Measurements from ENCODE around the gene GARNL3. TPM values are rescaled to one million over a fixed set of nuclear protein-coding genes. Genes with fewer than 3 reads are reported as not detected.

Gene GARNL3
- total and polyA plus RNA-seq, 8 donors, result 0.76 to 35.8 (median 7.5) TPM

DNA sequence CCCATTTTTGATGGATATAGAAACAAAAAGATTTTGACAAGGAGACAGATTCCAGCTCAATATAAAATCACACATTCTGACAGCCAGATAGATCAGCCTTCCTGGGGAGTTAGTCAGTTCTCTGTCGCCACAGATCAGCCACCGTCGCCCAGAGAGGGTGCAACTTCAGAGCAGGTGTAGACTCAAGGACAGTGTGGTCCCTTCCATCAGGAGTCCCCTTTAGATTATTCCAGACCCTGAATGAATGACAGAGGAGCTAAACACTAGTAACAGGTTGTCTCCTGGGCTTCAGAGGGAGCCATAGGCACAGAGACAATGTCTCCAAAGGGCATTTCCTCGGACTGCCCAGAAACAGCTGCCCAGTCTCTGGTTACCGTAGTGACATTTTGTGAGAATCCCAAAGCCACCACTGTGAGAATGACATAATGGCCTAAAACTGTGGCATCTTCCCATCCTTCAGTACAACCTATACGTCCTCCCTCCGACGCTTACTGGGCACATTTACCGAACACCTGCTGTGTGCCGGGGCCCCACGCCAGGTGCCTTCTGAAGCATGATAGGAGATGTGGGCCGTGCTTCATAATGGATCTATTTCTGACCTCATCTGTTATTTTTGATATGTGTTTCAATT is 85.0 kb downstream of the GARNL3 start:
- no peaks in the 10 kb centered on the region for H3K4me1 ChIP-seq
- peaks cover 0 to 15% (median 13%) of the 10 kb centered on the region in 4 donors for H3K36me3 ChIP-seq
- no peak for TF ChIP-seq EP300 (IDR thresholded peaks at IDR 0.05)
- TF ChIP-seq, protein P1, sequence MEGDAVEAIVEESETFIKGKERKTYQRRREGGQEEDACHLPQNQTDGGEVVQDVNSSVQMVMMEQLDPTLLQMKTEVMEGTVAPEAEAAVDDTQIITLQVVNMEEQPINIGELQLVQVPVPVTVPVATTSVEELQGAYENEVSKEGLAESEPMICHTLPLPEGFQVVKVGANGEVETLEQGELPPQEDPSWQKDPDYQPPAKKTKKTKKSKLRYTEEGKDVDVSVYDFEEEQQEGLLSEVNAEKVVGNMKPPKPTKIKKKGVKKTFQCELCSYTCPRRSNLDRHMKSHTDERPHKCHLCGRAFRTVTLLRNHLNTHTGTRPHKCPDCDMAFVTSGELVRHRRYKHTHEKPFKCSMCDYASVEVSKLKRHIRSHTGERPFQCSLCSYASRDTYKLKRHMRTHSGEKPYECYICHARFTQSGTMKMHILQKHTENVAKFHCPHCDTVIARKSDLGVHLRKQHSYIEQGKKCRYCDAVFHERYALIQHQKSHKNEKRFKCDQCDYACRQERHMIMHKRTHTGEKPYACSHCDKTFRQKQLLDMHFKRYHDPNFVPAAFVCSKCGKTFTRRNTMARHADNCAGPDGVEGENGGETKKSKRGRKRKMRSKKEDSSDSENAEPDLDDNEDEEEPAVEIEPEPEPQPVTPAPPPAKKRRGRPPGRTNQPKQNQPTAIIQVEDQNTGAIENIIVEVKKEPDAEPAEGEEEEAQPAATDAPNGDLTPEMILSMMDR (IDR thresholded peaks at IDR 0.05), result no peak
- no peak for TF ChIP-seq POLR2AphosphoS5 (IDR thresholded peaks at IDR 0.05)
- no peak for TF ChIP-seq POLR2A (IDR thresholded peaks at IDR 0.05)
- H3K27me3 ChIP-seq, result no peaks in the 10 kb centered on the region
- H3K9me3 ChIP-seq, result no peaks in the 10 kb centered on the region
- DNase-seq, result peak in 1 of 2 donors; percentile 10
- H3K4me3 ChIP-seq, result no peak overlapping the region
- no peak overlapping the region for H3K27ac ChIP-seq
- 88 to 94% (median 93%) methylated on average over 11 to 12 of the region's 12 CpGs for WGBS, 5 donors
- intact Hi-C loops (cut with DNase I; ENCODE audit: low total_unique reads), result no loop called here

DNA sequence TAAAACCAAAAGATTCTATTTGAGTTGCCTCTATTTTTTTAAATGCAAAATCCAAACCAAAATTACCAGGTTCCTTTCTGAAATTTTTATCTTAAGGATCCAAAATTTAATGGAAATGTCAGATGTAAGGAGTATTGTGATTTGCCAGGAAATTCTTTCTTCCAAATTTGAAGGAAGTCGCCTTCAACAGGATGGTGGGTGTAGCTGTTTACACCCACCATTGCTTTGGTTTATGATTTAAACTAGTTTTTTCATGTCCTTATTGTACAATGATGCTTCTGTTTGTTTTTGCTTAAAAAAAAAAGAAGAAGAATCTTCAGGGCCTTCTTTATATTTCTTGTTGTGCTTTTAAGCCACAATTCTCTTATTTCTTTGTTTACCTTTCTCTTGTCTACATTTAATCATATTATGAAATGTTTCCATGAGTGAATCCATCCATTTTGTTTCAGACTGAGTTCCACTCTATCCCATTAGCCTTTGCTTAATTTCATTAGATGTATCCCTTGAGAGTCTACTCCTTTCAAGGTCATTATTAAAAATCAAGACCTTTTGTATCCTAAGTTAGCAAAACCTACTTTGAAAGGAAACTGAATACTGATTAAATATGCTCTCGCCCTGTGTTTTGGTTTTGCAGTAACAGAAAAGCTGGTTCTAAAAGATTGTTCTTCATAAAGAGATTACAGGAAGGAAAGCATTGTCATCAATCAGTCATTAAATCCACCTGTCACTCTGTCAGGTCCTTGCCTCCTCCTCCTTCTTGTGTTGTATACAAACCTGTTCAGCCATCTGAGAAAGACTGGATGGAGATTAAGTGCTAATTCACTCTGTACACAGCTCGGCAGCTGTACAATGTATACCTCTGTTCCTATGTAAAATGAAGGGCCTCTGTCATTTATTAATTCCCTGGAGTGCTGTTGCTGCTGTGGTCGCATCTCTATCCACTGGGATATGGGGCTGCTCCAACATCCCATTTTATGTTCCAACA is 86.9 kb downstream of the GARNL3 start:
- no peaks in the 10 kb centered on the region for H3K9me3 ChIP-seq
- H3K4me3 ChIP-seq, result no peak overlapping the region
- peaks cover 0 to 23% (median 21%) of the 10 kb centered on the region in 4 donors for H3K36me3 ChIP-seq
- no peaks in the 10 kb centered on the region for H3K4me1 ChIP-seq
- H3K27me3 ChIP-seq, result no peaks in the 10 kb centered on the region
- H3K27ac ChIP-seq, result no peak overlapping the region
- 81 to 91% (median 87%) methylated on average over 4 of the region's 4 CpGs for WGBS, 5 donors
- intact Hi-C loops (cut with DNase I; ENCODE audit: low total_unique reads), result no loop called here
- TF ChIP-seq, protein P1 (IDR thresholded peaks at IDR 0.05), result no peak
- no peak for TF ChIP-seq POLR2AphosphoS5 (IDR thresholded peaks at IDR 0.05)
- TF ChIP-seq POLR2A (IDR thresholded peaks at IDR 0.05), result no peak
- no peak for TF ChIP-seq EP300 (IDR thresholded peaks at IDR 0.05)
- peak in 1 of 2 donors; percentile 26 for DNase-seq

DNA sequence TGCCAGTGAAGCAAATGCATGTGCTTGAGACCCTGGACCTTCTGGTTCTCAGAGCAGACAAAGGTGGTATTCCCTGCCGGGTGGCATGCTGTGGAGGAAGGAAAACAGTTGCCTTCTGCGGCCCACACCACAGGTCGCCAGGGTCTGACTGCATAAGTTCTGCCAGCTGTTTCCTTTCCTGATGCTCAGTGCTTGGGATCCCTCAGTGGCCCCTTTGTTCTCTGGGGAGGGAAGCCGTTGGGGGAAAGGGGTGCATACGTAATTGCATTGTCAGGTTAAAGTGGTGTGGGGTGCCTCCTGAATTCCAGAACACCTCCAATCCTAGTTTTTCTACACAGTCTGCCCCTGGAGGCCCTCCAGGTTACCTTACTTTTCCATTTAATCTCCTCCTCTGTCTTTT is 89.3 kb downstream of the GARNL3 start:
- TF ChIP-seq POLR2A (IDR thresholded peaks at IDR 0.05) (no peak), EP300 (IDR thresholded peaks at IDR 0.05) (no peak), POLR2AphosphoS5 (IDR thresholded peaks at IDR 0.05) (no peak)
- TF ChIP-seq, protein P1 (IDR thresholded peaks at IDR 0.05), result no peak

DNA sequence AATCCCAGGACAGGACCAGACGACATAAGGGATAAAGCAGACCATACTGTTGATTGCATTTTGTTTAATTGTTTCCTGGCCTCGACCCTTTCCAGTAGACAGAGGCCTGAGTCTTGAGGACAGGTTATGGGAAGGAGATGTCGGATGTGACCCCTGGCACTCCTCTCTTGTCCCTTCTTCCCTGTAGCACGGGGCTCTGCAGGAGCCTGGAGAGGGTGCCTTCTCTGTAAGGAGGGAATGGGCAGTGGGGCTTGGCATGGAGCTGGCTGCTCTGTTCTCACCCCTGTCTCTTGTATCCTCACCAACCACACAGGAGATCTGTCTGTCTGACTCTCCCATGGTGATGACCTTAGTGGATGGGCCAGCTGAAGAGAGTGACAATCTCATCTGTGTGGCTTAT is 92.3 kb downstream of the GARNL3 start:
- H3K4me3 ChIP-seq, result no peak overlapping the region
- H3K27me3 ChIP-seq, result no peaks in the 10 kb centered on the region
- H3K27ac ChIP-seq, result no peak overlapping the region
- TF ChIP-seq EP300 (IDR thresholded peaks at IDR 0.05), result no peak
- no peak for TF ChIP-seq POLR2A (IDR thresholded peaks at IDR 0.05)
- TF ChIP-seq, protein P1 (IDR thresholded peaks at IDR 0.05), result no peak
- no peak for TF ChIP-seq POLR2AphosphoS5 (IDR thresholded peaks at IDR 0.05)
- intact Hi-C loops (cut with DNase I; ENCODE audit: low total_unique reads), result no loop called here
- DNase-seq, result peak in 1 of 2 donors; percentile 4
- H3K9me3 ChIP-seq, result no peaks in the 10 kb centered on the region
- H3K4me1 ChIP-seq, result peaks cover 0 to 33% (median 17%) of the 10 kb centered on the region in 4 donors
- H3K36me3 ChIP-seq, result peaks cover 0 to 39% (median 34%) of the 10 kb centered on the region in 4 donors
- 75 to 91% (median 84%) methylated on average over 4 of the region's 4 CpGs for WGBS, 5 donors

More for the DNA sequence above, 89.3 kb downstream of the GARNL3 start:
- WGBS, 5 donors, result 59 to 78% (median 75%) methylated on average over 5 of the region's 5 CpGs
- intact Hi-C loops (cut with DNase I; ENCODE audit: low total_unique reads), result no loop called here
- no peaks in the 10 kb centered on the region for H3K9me3 ChIP-seq
- H3K36me3 ChIP-seq, result peaks cover 0 to 39% (median 34%) of the 10 kb centered on the region in 4 donors
- H3K27ac ChIP-seq, result no peak overlapping the region
- H3K4me3 ChIP-seq, result no peak overlapping the region
- no peak for DNase-seq
- peaks cover 0 to 5% (median 2%) of the 10 kb centered on the region in 4 donors for H3K4me1 ChIP-seq
- no peaks in the 10 kb centered on the region for H3K27me3 ChIP-seq
